SH-SY5Y (cell line): Measurements from ENCODE around the gene UBR2.

ENCODE experiments used
- GATA2 ChIP-seq: IDR thresholded peaks from 2 replicates; pipeline ENCODE4 v1.6.1; 2011; ENCODE audit warnings: mild to moderate bottlenecking, low read depth, low read length
- GATA3 ChIP-seq: IDR thresholded peaks from 2 replicates; pipeline ENCODE4 v1.6.1; 2011; ENCODE audit warnings: low read depth, mild to moderate bottlenecking, low read length, moderate library complexity

DNA sequence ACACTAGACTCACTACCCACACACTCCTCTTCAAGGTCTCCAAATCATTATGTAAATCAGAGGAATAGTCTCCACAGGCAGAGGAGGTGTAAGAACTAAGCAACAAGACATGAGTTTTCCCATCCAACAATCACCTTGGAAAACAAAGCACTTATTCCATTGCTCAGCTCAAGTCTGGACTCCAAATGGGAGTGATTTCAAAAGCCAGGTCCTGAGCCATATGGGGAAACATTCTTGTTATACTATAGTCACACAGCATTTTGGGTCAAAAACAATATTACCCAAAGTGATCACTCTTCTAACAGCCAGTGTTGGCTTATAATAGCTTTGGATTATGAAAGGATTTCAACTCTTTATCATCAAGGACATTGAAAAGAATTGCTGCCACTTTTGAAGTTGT, 162.2 kb downstream of the UBR2 start:
- TF ChIP-seq GATA2 (no peak), GATA3 (no peak)
